Measurements from ENCODE around the gene ZNF442.
"Not testable (repeated sequence)": the region's sequence is repeated elsewhere in the genome, so short reads cannot be mapped to it uniquely, and the experiment has no call there.

Gene ZNF442

GRCh38 chr19:12330340-12330739 is 35.1 kb downstream of the ZNF442 start:
- DNase-seq = no peak

DNA sequence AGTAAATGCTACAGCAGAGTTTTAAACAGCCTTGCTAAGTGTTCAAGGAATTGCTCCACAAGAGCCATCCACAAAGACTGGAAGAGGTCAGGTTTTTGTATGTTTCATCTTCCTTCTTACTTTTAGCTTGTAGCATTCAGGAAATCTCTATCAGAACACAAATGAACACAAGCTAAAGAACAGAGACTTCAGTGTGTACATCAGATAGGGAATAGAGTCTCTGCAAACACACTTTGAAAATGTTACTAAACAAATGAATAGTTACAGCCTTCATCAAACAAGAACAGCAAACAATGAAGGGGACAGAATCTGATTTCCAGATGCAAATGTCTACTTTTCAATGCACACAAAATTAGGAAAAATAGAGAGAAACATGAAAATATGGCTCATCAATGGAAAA is 39.8 kb downstream of the ZNF442 start:
- DNase-seq = no peak

DNA sequence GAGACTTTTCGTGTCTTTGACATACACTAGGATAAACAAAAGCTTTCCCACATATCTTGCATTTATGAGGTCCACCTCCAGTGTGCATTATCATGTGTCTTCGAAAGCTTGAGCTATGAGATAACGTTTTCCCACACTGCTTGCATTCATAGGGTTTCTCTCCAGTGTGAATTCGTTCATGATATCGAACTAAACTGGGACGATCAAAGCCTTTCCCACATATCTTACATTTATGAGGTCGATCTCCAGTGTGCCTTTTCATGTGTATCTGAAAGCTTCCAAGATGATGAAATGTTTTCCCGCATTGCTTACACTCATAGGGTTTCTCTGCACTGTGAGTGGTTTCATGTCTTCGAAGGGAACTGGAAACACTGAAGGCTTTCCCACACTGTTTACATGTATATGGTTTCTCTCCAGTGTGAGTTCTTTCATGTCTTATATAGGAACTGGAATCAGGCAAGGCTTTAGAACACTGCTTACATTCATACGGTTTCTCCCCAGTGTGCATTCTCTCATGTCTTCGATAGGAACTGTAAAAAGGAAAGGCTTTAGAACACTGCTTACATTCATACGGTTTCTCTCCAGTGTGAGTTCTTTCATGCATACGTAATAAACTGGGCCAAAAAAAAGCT is 46.6 kb downstream of the ZNF442 start:
- DNase-seq = no peak

GRCh38 chr19:12314553-12314952 is 50.9 kb downstream of the ZNF442 start:
- no peak for DNase-seq

GRCh38 chr19:12308891-12309290 is 56.6 kb downstream of the ZNF442 start:
- not testable (repeated sequence) for DNase-seq

Measured in effector CD8-positive, alpha-beta T cell (primary cell).